Karpas-422 (cell line): ENCODE results near the gene JARID2. TPM values are rescaled to one million over a fixed set of nuclear protein-coding genes. Genes with fewer than 3 reads are reported as not detected.

ENCODE experiments used
- DNase-seq: peaks from one replicate; pipeline ENCODE4 v3.0.0-alpha.2; 2015
- H2AFZ ChIP-seq: fragments of 200-600 bp; sonication (generic); 2 replicates; pipeline ENCODE4 v1.6.1; 2014; ENCODE audit warnings: antibody characterized with exemption, low read length, mixed read lengths
- H3K27ac ChIP-seq: fragments of 200-600 bp; sonication (generic); 2 replicates; pipeline ENCODE4 v1.5.1; 2014; ENCODE audit warnings: mild to moderate bottlenecking, low read length, moderate library complexity
- H3K27me3 ChIP-seq: fragments of 200-600 bp; sonication (generic); 2 replicates; pipeline ENCODE4 v1.6.1; 2014; ENCODE audit warnings: low read length, mixed read lengths
- H3K36me3 ChIP-seq: fragments of 200-600 bp; sonication (generic); 2 replicates; pipeline ENCODE4 v1.6.1; 2014; ENCODE audit warnings: low read length, mixed read lengths; ENCODE audit not compliant: insufficient read depth
- H3K4me1 ChIP-seq: fragments of 200-600 bp; sonication (generic); 2 replicates; pipeline ENCODE4 v1.6.1; 2014; ENCODE audit warnings: mild to moderate bottlenecking, low read length, mixed read lengths
- H3K4me2 ChIP-seq: fragments of 200-600 bp; sonication (generic); 2 replicates; pipeline ENCODE4 v1.6.1; 2014; ENCODE audit warnings: low read length, low read depth, mild to moderate bottlenecking; ENCODE audit not compliant: poor library complexity, severe bottlenecking
- H3K4me3 ChIP-seq: fragments of 200-600 bp; sonication (generic); 2 replicates; pipeline ENCODE4 v1.5.1; 2014; ENCODE audit warnings: mild to moderate bottlenecking, antibody characterized with exemption, low read length, mixed read lengths
- H3K79me2 ChIP-seq: fragments of 200-600 bp; sonication (generic); 2 replicates; pipeline ENCODE4 v1.6.1; 2014; ENCODE audit warnings: mild to moderate bottlenecking, low read length, mixed read lengths
- H3K9ac ChIP-seq: fragments of 200-600 bp; sonication (generic); 2 replicates; pipeline ENCODE4 v1.6.0; 2014; ENCODE audit warnings: low read length
- H3K9me2 ChIP-seq: fragments of 200-600 bp; sonication (generic), shearing (Covaris generic); replicated peaks from 2 replicates; pipeline ENCODE4 v1.6.0; 2014; ENCODE audit warnings: mild to moderate bottlenecking, low read length, moderate library complexity; ENCODE audit not compliant: insufficient read depth
- H3K9me3 ChIP-seq: fragments of 300-700, 200-600 bp; sonication (generic); 2 replicates; pipeline ENCODE4 v1.6.1; 2014; ENCODE audit warnings: low read length, mixed read lengths
- H4K20me1 ChIP-seq: fragments of 200-600 bp; sonication (generic); 2 replicates; pipeline ENCODE4 v1.6.1; 2014; ENCODE audit warnings: mild to moderate bottlenecking, antibody characterized with exemption, low read length, low read depth; ENCODE audit not compliant: insufficient read depth
- total RNA-seq: library from RNA; depleted of rRNA; stranded (reverse); fragments of >200 nt; shearing (Covaris generic); gene quantifications from 2 replicates; pipeline ENCODE4 v1.2.3, GENCODE V29; 2014; ENCODE audit warnings: low replicate concordance

Gene JARID2
- total RNA-seq, 1 experiment from 2014 or later = 2.8 TPM

DNA sequence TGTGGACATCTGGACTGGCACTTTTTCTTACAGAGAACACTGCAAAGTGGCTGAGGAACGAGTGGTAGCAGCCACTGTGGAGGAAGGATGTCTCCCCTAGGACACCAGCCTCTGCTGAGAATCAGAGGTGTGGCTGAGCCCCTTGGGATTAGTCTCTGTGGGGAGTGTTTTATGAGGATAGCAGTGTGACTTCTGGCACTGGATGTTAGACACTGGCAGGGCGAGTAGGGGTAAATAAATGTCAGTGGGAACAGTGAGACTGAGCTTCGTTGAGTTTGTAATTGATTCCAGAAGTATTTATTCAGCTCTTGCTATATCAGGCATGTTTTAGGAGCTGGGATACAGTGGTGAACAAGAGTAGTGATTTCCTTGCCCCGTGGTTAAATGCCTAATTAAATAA, 124.0 kb downstream of the JARID2 start:
- H2AFZ ChIP-seq = no peak overlapping the region
- no peaks in the 10 kb centered on the region for H3K9me3 ChIP-seq
- no peak overlapping the region for H3K4me2 ChIP-seq
- no peaks in the 10 kb centered on the region for H3K4me1 ChIP-seq
- H3K79me2 ChIP-seq = no peaks in the 10 kb centered on the region
- DNase-seq = no peak
- no peaks in the 10 kb centered on the region for H3K36me3 ChIP-seq
- no peaks in the 10 kb centered on the region for H3K27me3 ChIP-seq
- no peaks in the 10 kb centered on the region for H3K9me2 ChIP-seq
- no peak overlapping the region for H3K4me3 ChIP-seq
- H4K20me1 ChIP-seq = peaks cover 74% of the 10 kb centered on the region
- H3K27ac ChIP-seq = no peak overlapping the region
- H3K9ac ChIP-seq = no peak overlapping the region

DNA sequence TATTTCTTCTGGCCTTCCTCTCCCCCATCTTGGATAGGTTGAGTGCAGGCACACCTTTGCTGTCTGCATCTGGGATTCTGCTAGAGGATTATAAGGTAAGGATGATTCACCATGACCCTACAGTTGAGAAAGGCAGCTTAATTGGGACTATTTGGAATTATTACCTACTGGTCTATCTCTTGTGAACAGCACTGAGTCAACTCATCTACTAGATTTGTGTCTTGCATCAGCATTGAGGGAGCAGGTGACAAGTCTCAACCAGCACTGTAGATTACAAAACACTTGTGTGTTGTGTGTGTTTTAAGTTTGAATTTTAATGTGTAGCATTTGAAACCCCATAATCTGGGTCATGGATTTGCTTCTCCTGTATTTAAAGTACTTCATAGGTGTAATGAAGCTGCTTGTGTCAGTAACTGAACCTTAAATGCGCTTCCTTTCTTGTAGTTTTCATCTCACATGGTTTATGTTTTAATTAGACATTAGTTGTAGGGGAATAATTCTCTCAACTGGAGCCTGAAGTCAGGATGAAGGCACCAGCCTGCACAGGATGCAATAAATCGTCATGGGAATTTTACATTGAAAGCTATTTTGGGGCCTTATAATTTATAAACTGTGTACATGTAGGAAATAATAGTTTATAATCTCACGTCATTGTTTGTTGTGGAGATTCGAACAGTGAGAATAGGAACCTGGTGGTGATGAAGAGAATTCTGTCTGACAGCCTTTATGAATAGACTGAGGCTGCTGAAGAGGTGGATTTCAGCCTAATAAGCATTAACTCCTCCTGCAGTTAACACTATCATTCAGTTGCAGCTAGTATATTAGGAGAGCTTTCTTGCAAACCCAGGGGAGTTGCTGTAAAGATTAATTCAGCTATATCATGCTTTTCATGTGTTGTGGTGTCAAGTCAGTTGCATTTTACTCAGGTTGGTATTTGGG, 125.1 kb downstream of the JARID2 start:
- Histone ChIP-seq H3K36me3 (no peaks in the 10 kb centered on the region), H4K20me1 (peaks cover 76% of the 10 kb centered on the region), H3K9me3 (no peaks in the 10 kb centered on the region), H3K79me2 (no peaks in the 10 kb centered on the region), H3K4me3 (no peak overlapping the region), H3K4me1 (no peaks in the 10 kb centered on the region), H3K27ac (no peak overlapping the region), H3K9me2 (no peaks in the 10 kb centered on the region), H2AFZ (no peak overlapping the region), H3K4me2 (no peak overlapping the region), H3K27me3 (no peaks in the 10 kb centered on the region), H3K9ac (no peak overlapping the region)
- DNase-seq = no peak

DNA sequence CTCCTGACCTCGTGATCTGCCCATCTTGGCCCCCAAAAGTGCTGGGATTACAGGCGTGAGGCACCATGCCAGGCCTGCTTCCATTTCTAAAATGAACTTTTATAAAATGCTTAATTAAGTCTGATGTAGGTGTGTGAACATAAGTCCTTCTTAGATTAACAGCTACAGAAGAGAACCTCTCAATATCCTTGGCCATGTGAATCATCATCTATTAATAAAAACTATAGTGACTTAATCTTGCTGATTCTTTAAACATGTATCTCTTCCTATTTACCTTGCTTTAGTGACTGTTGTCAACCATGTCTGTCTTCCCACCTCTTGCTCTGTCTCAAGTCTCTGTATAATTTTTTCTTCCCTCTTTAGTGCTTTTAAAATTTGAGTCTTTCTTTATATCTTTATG, 127.1 kb downstream of the JARID2 start:
- no peak overlapping the region for H2AFZ ChIP-seq
- H3K36me3 ChIP-seq = no peaks in the 10 kb centered on the region
- no peaks in the 10 kb centered on the region for H3K27me3 ChIP-seq
- H3K9me2 ChIP-seq = no peaks in the 10 kb centered on the region
- H3K4me3 ChIP-seq = no peak overlapping the region
- no peak overlapping the region for H3K4me2 ChIP-seq
- no peak overlapping the region for H3K9ac ChIP-seq
- peaks cover 75% of the 10 kb centered on the region for H4K20me1 ChIP-seq
- H3K9me3 ChIP-seq = no peaks in the 10 kb centered on the region
- no peaks in the 10 kb centered on the region for H3K4me1 ChIP-seq
- no peaks in the 10 kb centered on the region for H3K79me2 ChIP-seq
- H3K27ac ChIP-seq = no peak overlapping the region
- no peak for DNase-seq

DNA sequence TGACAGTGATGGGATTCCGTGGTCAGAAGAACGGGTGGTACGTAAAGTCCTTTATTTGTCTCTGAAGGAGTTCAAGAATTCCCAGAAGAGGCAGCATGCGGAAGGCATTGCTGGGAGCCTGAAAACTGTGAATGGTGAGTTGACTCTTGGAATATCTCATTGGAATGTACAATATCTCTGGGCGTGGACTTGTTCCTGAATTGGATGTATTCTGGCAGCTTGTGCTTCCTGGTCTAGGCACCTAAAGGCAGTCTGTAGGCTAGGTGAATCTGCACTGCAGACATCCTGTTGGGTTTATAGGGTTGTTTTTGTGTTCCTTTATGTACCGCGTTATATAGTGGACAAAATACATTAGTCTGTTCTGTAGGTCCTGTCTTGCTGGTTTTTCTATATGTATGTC, 128.2 kb downstream of the JARID2 start:
- Histone ChIP-seq H3K36me3 (no peaks in the 10 kb centered on the region), H3K79me2 (no peaks in the 10 kb centered on the region), H2AFZ (no peak overlapping the region), H3K4me1 (no peaks in the 10 kb centered on the region), H3K9me2 (no peaks in the 10 kb centered on the region), H3K9me3 (no peaks in the 10 kb centered on the region), H4K20me1 (peaks cover 77% of the 10 kb centered on the region), H3K9ac (no peak overlapping the region), H3K27ac (no peak overlapping the region), H3K4me3 (no peak overlapping the region), H3K27me3 (no peaks in the 10 kb centered on the region), H3K4me2 (no peak overlapping the region)
- no peak for DNase-seq

DNA sequence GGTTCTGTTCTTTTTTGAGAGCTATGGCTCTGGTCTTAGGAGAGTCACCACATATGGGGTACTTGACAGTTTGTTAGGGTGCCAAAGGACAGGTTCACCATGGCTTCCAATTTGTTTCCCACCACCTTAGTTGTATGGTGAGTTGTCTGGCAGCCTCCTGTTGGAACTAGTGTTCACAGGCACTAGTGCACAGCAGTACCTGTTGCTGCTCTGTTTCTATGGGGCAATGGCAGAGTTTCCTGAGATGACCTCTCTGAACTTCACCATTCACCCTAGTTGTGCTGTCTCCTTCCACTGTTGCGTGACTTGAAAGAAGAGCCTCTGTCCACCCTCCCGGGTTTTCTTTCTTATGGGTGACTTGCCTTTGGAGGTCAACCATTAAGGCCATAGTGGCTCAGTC, 129.1 kb downstream of the JARID2 start:
- H3K79me2 ChIP-seq = no peaks in the 10 kb centered on the region
- H4K20me1 ChIP-seq = peaks cover 72% of the 10 kb centered on the region
- no peaks in the 10 kb centered on the region for H3K9me3 ChIP-seq
- no peaks in the 10 kb centered on the region for H3K4me1 ChIP-seq
- no peak for DNase-seq
- H2AFZ ChIP-seq = no peak overlapping the region
- no peaks in the 10 kb centered on the region for H3K9me2 ChIP-seq
- H3K27ac ChIP-seq = no peak overlapping the region
- no peak overlapping the region for H3K4me3 ChIP-seq
- no peaks in the 10 kb centered on the region for H3K36me3 ChIP-seq
- no peak overlapping the region for H3K4me2 ChIP-seq
- H3K27me3 ChIP-seq = no peaks in the 10 kb centered on the region
- H3K9ac ChIP-seq = no peak overlapping the region

DNA sequence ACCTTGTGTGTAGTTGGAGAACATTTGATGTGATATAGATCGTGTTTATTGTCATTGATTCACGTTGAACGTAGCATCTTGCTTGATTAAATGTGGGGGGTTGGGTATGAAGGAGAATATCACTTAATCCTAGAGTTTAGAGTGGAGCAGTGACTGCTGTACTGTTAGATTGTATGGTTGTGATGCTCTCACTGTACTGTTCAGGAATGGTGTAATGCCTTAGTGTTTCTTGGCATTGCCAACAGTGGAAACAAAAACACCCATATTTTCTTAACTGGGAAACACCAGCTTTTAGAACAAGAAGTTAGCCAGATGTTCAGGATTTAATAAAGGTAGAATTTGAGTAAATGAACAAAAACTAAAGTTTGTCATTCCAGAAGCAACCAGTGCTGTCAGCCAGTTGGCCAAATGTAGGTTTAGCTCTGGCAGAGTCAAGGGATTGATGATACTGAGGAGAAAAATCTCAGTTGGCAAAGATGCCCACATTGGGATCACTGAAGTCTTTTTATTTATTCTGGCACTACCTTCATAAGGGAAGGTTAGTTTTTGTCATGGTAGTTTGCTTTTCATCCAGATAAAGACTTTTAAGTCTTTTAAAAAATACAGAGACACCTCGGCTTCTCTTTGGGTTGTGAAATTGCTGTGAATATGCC, 129.9 kb downstream of the JARID2 start:
- Histone ChIP-seq H3K9me2 (no peaks in the 10 kb centered on the region), H3K4me1 (no peaks in the 10 kb centered on the region), H3K36me3 (no peaks in the 10 kb centered on the region), H3K4me3 (no peak overlapping the region), H3K9me3 (no peaks in the 10 kb centered on the region), H3K4me2 (no peak overlapping the region), H3K79me2 (no peaks in the 10 kb centered on the region), H2AFZ (no peak overlapping the region), H4K20me1 (peaks cover 66% of the 10 kb centered on the region), H3K9ac (no peak overlapping the region), H3K27me3 (no peaks in the 10 kb centered on the region), H3K27ac (no peak overlapping the region)
- DNase-seq = no peak

DNA sequence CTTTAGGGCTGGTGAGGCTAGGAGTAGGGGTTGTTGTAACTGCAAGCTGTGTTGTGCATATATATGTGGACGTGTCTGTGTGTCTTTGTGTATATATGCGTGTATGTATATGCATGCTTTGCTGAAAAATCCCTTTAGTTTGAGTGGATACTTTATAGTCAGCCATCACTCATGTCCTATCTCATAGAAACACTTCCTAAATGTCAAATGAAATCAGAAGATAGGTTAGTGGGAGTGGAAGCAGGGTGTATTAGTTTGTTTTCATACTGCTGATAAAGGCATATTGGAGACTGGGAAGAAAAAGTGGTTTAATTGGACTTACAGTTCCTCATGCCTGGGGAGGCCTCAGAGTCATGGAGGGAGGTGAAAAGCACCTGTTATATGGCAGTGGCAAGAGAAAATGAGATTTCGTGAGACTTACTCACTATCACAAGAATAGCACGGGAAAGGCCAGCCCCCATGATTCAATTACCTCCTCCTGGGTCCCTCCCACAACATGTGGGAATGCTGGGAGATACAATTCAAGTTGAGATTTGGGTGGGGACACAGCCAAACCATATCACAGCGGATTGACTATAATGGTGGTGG, 131.1 kb downstream of the JARID2 start:
- H3K4me3 ChIP-seq = no peak overlapping the region
- H3K9me3 ChIP-seq = no peaks in the 10 kb centered on the region
- no peak for DNase-seq
- no peak overlapping the region for H3K4me2 ChIP-seq
- no peaks in the 10 kb centered on the region for H3K27me3 ChIP-seq
- H3K4me1 ChIP-seq = no peaks in the 10 kb centered on the region
- H3K9ac ChIP-seq = no peak overlapping the region
- H3K27ac ChIP-seq = no peak overlapping the region
- no peaks in the 10 kb centered on the region for H3K79me2 ChIP-seq
- H2AFZ ChIP-seq = no peak overlapping the region
- H3K36me3 ChIP-seq = no peaks in the 10 kb centered on the region
- peaks cover 59% of the 10 kb centered on the region; the same call in 1 of the 2 replicates for H4K20me1 ChIP-seq
- no peaks in the 10 kb centered on the region for H3K9me2 ChIP-seq

DNA sequence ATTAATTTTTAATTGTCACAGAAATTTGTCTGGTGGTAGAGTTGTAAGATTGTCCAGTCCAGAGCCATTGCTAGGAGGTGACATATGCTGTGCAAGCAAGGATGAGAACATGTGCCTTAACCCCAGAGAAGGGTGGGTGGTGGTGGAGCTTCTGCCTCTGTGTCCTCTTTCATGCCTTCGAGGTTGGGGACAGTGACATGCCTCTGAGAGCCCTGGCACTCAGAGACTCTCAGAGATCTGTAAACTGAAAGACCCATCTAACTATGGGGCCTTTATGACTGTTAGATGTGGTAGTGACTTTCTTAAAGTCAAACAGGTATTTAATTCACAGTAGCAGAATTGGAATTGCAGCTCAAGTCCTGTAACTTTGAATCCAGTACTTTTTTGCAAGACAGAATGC, 132.4 kb downstream of the JARID2 start:
- Histone ChIP-seq H3K4me1 (no peaks in the 10 kb centered on the region), H3K9me2 (no peaks in the 10 kb centered on the region), H3K9ac (no peak overlapping the region), H3K36me3 (no peaks in the 10 kb centered on the region), H3K4me2 (no peak overlapping the region), H3K27ac (no peak overlapping the region), H3K4me3 (no peak overlapping the region), H3K27me3 (no peaks in the 10 kb centered on the region), H3K9me3 (no peaks in the 10 kb centered on the region), H2AFZ (no peak overlapping the region), H4K20me1 (peaks cover 61% of the 10 kb centered on the region; the same call in 1 of the 2 replicates), H3K79me2 (no peaks in the 10 kb centered on the region)
- DNase-seq = no peak
